ENCODE measurements around the gene FAM193A. TPM values are rescaled to one million over a fixed set of nuclear protein-coding genes. Genes with fewer than 3 reads are reported as not detected.

Gene FAM193A
- total and polyA plus RNA-seq, 2 experiments from 2014 or later, result 12.0 to 22.9 TPM

DNA sequence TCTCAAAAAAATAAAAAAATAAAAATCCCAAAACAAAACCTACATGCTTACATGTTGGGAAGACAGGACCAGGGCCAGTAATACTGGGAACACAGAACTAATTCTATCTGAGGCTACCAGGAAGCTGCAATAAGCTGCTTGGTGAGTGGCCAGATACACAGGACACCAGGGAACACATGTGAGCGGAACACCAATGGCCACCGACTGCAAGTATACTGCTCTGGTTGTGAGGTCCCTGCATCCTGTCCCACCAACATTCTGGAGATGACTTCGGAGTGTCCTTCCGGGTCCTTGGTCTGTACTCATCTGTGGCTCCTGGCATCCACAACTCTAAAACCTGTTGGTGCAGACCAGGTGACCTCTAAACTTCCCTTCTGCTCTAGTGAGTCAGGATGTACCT lies 217.0 kb downstream of the FAM193A start:
- no peak for TF ChIP-seq ZNF331 (CRISPR knock-in tag; IDR thresholded peaks at IDR 0.05; ENCODE audit: low read depth)
- no peak for TF ChIP-seq NANOG (IDR thresholded peaks at IDR 0.05; ENCODE audit: borderline replicate concordance)
- no peak for TF ChIP-seq ZNF114 (CRISPR knock-in tag; IDR thresholded peaks at IDR 0.05)
- TF ChIP-seq, protein P1, sequence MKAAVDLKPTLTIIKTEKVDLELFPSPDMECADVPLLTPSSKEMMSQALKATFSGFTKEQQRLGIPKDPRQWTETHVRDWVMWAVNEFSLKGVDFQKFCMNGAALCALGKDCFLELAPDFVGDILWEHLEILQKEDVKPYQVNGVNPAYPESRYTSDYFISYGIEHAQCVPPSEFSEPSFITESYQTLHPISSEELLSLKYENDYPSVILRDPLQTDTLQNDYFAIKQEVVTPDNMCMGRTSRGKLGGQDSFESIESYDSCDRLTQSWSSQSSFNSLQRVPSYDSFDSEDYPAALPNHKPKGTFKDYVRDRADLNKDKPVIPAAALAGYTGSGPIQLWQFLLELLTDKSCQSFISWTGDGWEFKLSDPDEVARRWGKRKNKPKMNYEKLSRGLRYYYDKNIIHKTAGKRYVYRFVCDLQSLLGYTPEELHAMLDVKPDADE (IDR thresholded peaks at IDR 0.05), result no peak
- TF ChIP-seq, protein P2, sequence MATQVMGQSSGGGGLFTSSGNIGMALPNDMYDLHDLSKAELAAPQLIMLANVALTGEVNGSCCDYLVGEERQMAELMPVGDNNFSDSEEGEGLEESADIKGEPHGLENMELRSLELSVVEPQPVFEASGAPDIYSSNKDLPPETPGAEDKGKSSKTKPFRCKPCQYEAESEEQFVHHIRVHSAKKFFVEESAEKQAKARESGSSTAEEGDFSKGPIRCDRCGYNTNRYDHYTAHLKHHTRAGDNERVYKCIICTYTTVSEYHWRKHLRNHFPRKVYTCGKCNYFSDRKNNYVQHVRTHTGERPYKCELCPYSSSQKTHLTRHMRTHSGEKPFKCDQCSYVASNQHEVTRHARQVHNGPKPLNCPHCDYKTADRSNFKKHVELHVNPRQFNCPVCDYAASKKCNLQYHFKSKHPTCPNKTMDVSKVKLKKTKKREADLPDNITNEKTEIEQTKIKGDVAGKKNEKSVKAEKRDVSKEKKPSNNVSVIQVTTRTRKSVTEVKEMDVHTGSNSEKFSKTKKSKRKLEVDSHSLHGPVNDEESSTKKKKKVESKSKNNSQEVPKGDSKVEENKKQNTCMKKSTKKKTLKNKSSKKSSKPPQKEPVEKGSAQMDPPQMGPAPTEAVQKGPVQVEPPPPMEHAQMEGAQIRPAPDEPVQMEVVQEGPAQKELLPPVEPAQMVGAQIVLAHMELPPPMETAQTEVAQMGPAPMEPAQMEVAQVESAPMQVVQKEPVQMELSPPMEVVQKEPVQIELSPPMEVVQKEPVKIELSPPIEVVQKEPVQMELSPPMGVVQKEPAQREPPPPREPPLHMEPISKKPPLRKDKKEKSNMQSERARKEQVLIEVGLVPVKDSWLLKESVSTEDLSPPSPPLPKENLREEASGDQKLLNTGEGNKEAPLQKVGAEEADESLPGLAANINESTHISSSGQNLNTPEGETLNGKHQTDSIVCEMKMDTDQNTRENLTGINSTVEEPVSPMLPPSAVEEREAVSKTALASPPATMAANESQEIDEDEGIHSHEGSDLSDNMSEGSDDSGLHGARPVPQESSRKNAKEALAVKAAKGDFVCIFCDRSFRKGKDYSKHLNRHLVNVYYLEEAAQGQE (IDR thresholded peaks at IDR 0.05; ENCODE audit: unreplicated experiment), result no peak
- TF ChIP-seq, protein P3, sequence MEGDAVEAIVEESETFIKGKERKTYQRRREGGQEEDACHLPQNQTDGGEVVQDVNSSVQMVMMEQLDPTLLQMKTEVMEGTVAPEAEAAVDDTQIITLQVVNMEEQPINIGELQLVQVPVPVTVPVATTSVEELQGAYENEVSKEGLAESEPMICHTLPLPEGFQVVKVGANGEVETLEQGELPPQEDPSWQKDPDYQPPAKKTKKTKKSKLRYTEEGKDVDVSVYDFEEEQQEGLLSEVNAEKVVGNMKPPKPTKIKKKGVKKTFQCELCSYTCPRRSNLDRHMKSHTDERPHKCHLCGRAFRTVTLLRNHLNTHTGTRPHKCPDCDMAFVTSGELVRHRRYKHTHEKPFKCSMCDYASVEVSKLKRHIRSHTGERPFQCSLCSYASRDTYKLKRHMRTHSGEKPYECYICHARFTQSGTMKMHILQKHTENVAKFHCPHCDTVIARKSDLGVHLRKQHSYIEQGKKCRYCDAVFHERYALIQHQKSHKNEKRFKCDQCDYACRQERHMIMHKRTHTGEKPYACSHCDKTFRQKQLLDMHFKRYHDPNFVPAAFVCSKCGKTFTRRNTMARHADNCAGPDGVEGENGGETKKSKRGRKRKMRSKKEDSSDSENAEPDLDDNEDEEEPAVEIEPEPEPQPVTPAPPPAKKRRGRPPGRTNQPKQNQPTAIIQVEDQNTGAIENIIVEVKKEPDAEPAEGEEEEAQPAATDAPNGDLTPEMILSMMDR (conservative IDR thresholded peaks at IDR 0.05; ENCODE audit: low read depth in 2 of 2), result no peak
- TF ChIP-seq JUNB (IDR thresholded peaks at IDR 0.05; ENCODE audit: unreplicated experiment), result no peak
- TF ChIP-seq ZNF462 (CRISPR knock-in tag; IDR thresholded peaks at IDR 0.05), result no peak
- no peak for TF ChIP-seq EZH2phosphoT487 (IDR thresholded peaks at IDR 0.05; ENCODE audit: unreplicated experiment)
- no peak for ATAC-seq
- Mint-ChIP-seq H3K4me3 (no peak overlapping the region), H3K36me3 (ENCODE audit: low read depth) (peaks cover 3% of the 10 kb centered on the region; the same call in 2 of the 3 replicates), H3K4me1 (peaks cover 12% of the 10 kb centered on the region; the same call in 2 of the 3 replicates), H3K27me3 (ENCODE audit: insufficient read depth, low read depth, poor library complexity) (peaks cover 15% of the 10 kb centered on the region), H3K9me3 (no peaks in the 10 kb centered on the region; the same call in 2 of the 3 replicates), H3K27ac (no peak overlapping the region)
- Histone ChIP-seq H3K4me3 (no peak overlapping the region), H3K4me1 (ENCODE audit: insufficient read depth) (peaks cover 6% of the 10 kb centered on the region; the same call in 1 of the 2 replicates), H3K36me3 (ENCODE audit: insufficient read depth) (no peaks in the 10 kb centered on the region), H3K79me2 (replicated peaks; ENCODE audit: insufficient read depth) (peaks cover 38% of the 10 kb centered on the region), H3K4me2 (no peak overlapping the region), H2AFZ (no peak overlapping the region), H4K20me1 (replicated peaks; ENCODE audit: insufficient read depth) (peaks cover 4% of the 10 kb centered on the region), H3K27me3 (ENCODE audit: insufficient read depth) (no peaks in the 10 kb centered on the region), H3K9me2 (ENCODE audit: insufficient read depth) (no peaks in the 10 kb centered on the region), H3F3A (replicated peaks; ENCODE audit: low read depth) (0 out of 2 replicates have a peak, but pooled peaks cover 4% of the 10 kb centered on the region), H3K27ac (ENCODE audit: low read depth) (no peak overlapping the region)
- DNase-seq (ENCODE audit: low spot score), result no peak
